SK-N-SH (cell line): Measurements from ENCODE around the gene MMP23B. TPM values are rescaled to one million over a fixed set of nuclear protein-coding genes. Genes with fewer than 3 reads are reported as not detected.
A peak's percentile ranks its signal among the peaks of the same experiment; 100 is the strongest.
"Not testable (repeated sequence)": the region's sequence is repeated elsewhere in the genome, so short reads cannot be mapped to it uniquely, and the experiment has no call there.

ENCODE experiments used
- CTCF ChIA-PET: fragments of 300-600, 350-600 bp; formaldehyde crosslinking; extraction: SDS; loops from one replicate; lab custom pipeline; 2021; lab: Yijun Ruan, JAX
- POLR2A ChIA-PET: fragments of 350-600 bp; sonication (Branson Sonifier 250); formaldehyde crosslinking; extraction: SDS; loops from one replicate; lab custom pipeline; 2020; ENCODE audit warnings: antibody characterized with exemption, inconsistent platforms; lab: Yijun Ruan, JAX
- DNase-seq: peaks from one replicate; pipeline ENCODE4 v3.0.0; 2012
- H2AFZ ChIP-seq: fragments of 200-600 bp; sonication (generic); 2 replicates; pipeline ENCODE4 v1.8.1; 2016; ENCODE audit warnings: antibody characterized with exemption, mild to moderate bottlenecking, low read depth
- H3F3A ChIP-seq: fragments of 200-600 bp; sonication (generic); replicated peaks from 2 replicates; pipeline ENCODE3; 2016; ENCODE audit warnings: antibody characterized with exemption, mild to moderate bottlenecking; ENCODE audit not compliant: insufficient read depth
- H3K27ac ChIP-seq, 2 experiments: fragments of 200-500 bp in 1 of 2; fragments of 200-600 bp in 1 of 2; sonication (Bioruptor generic) in 1 of 2; sonication (generic), shearing (Covaris generic) in 1 of 2; 2 replicates each; pipeline versions ENCODE4 v1.5.1 to v1.6.1; 2014 to 2016; ENCODE audit warnings: low read depth in 2 of 2, inconsistent platforms in 1 of 2, low read length in 1 of 2, mild to moderate bottlenecking in 1 of 2, mixed read lengths in 1 of 2
- H3K27me3 ChIP-seq: fragments of 200-600 bp; sonication (generic), shearing (Covaris generic); 2 replicates; pipeline ENCODE4 v1.6.1; 2016; ENCODE audit warnings: mixed run types; ENCODE audit not compliant: insufficient read depth
- H3K36me3 ChIP-seq, 2 experiments: fragments of 200-500 bp in 1 of 2; fragments of 200-600 bp in 1 of 2; sonication (Bioruptor generic) in 1 of 2; sonication (generic) in 1 of 2; replicated peaks in 1 of 2; 2 replicates each; pipeline versions ENCODE3 to v1.5.1; 2014 to 2016; ENCODE audit warnings: low read length in 1 of 2, mild to moderate bottlenecking in 1 of 2; ENCODE audit not compliant: insufficient read depth in 2 of 2, control insufficient read depth in 1 of 2
- H3K4me1 ChIP-seq, 2 experiments: fragments of 200-500 bp in 1 of 2; fragments of 200-600 bp in 1 of 2; sonication (Bioruptor generic) in 1 of 2; sonication (generic), shearing (Covaris generic) in 1 of 2; 2 replicates each; pipeline versions ENCODE4 v1.5.1 to v1.6.1; 2014 to 2016; ENCODE audit warnings: low read depth in 1 of 2, low read length in 1 of 2, mixed run types in 1 of 2; ENCODE audit not compliant: insufficient read depth in 2 of 2, control insufficient read depth in 1 of 2
- H3K4me2 ChIP-seq: fragments of 200-600 bp; sonication (generic), shearing (Covaris generic); 2 replicates; pipeline ENCODE4 v1.6.1; 2017; ENCODE audit warnings: mixed run types
- H3K4me3 ChIP-seq, 2 experiments: fragments of 200-500 bp in 1 of 2; fragments of 200-600 bp in 1 of 2; sonication (Bioruptor generic) in 1 of 2; sonication (generic), shearing (Covaris generic) in 1 of 2; 2 replicates each; pipeline versions ENCODE4 v1.5.1 to v1.8.1; 2014 to 2016; ENCODE audit warnings: low read depth in 2 of 2, inconsistent platforms in 1 of 2, low read length in 1 of 2, mild to moderate bottlenecking in 1 of 2, mixed read lengths in 1 of 2, moderate library complexity in 1 of 2
- H3K79me2 ChIP-seq: fragments of 200-600 bp; sonication (generic); 2 replicates; pipeline ENCODE4 v1.8.1; 2017; ENCODE audit warnings: mild to moderate bottlenecking; ENCODE audit not compliant: insufficient read depth
- H3K9ac ChIP-seq: fragments of 200-600 bp; sonication (generic); 2 replicates; pipeline ENCODE4 v1.6.1; 2017; ENCODE audit warnings: mixed run types
- H3K9me2 ChIP-seq: fragments of 200-600 bp; sonication (generic); 2 replicates; pipeline ENCODE4 v1.6.1; 2017; ENCODE audit warnings: mixed run types
- H3K9me3 ChIP-seq: fragments of 200-600 bp; sonication (generic); 2 replicates; pipeline ENCODE4 v1.6.1; 2017; ENCODE audit warnings: mixed run types, mild to moderate bottlenecking, moderate library complexity
- H4K20me1 ChIP-seq: fragments of 200-600 bp; sonication (generic); 2 replicates; pipeline ENCODE4 v1.6.1; 2017; ENCODE audit warnings: mild to moderate bottlenecking, mixed run types; ENCODE audit not compliant: insufficient read depth
- EP300 ChIP-seq, 2 experiments: IDR thresholded peaks; 2 replicates each; pipeline versions ENCODE4 v1.4.0 to v1.6.1; 2012; ENCODE audit warnings: borderline replicate concordance in 1 of 2, low read depth in 1 of 2, low read length in 1 of 2
- POLR2AphosphoS5 ChIP-seq: IDR thresholded peaks from 2 replicates; pipeline ENCODE4 v1.6.1; 2012; ENCODE audit warnings: low read depth, low read length
- SIN3A ChIP-seq: IDR thresholded peaks from 2 replicates; pipeline ENCODE4 v1.6.1; 2012; ENCODE audit warnings: low read depth, mild to moderate bottlenecking, low read length, moderate library complexity, borderline replicate concordance
- YY1 ChIP-seq: IDR thresholded peaks from 2 replicates; pipeline ENCODE4 v1.4.0; 2012; ENCODE audit warnings: low read depth, mild to moderate bottlenecking
- WGBS: methylation state at CpG from one replicate; pipeline ENCODE4 v1.1.6; 2017; ENCODE audit warnings: low lambda C conversion rate; 5-methylcytosine and 5-hydroxymethylcytosine counted together
- polyA plus RNA-seq, 3 experiments: library from polyadenylated mRNA; depleted of rRNA; stranded (reverse); fragments of >200 nt; gene quantifications; 2 replicates each; pipeline ENCODE4 v1.2.3, GENCODE V29; 2012

The MMP23B gene
- polyA plus RNA-seq, 1 of the 3 experiments (the other 2 are of a cell fraction), result 1.2 TPM

GRCh38 chr1:1674806-1675205, 42.8 kb downstream of the MMP23B start:
- CTCF ChIA-PET, H3K4me3 ChIP-seq, H3K27me3 ChIP-seq, H2AFZ ChIP-seq, H3K9me2 ChIP-seq, H4K20me1 ChIP-seq, H3K4me1 ChIP-seq, H3K4me2 ChIP-seq, H3F3A ChIP-seq, POLR2A ChIA-PET, DNase-seq, H3K9me3 ChIP-seq, H3K9ac ChIP-seq, H3K27ac ChIP-seq: not testable (repeated sequence)
- WGBS, result 91% methylated on average over 10 of the region's 21 CpGs
- Histone ChIP-seq H3K36me3 (peaks cover 0 to 20% of the 10 kb centered on the region in 2 experiments), H3K79me2 (peaks cover 26% of the 10 kb centered on the region)

- H2AFZ ChIP-seq, CTCF ChIA-PET, H3K9me3 ChIP-seq, H3K4me3 ChIP-seq, H3K4me2 ChIP-seq, H3K4me1 ChIP-seq, DNase-seq, H3K9ac ChIP-seq, H3F3A ChIP-seq, H4K20me1 ChIP-seq, H3K27ac ChIP-seq, POLR2A ChIA-PET, H3K9me2 ChIP-seq, H3K27me3 ChIP-seq: not testable (repeated sequence)
- Histone ChIP-seq H3K36me3 (peaks cover 0 to 18% of the 10 kb centered on the region in 2 experiments), H3K79me2 (peaks cover 30% of the 10 kb centered on the region)
- 93% methylated on average over 8 of the region's 18 CpGs for WGBS
Measured at GRCh38 chr1:1675218-1675617, 43.2 kb downstream of the MMP23B start.

- DNase-seq, H3K9ac ChIP-seq, H2AFZ ChIP-seq, H3K27ac ChIP-seq, H3F3A ChIP-seq, H3K9me2 ChIP-seq, POLR2A ChIA-PET, H3K4me3 ChIP-seq, H3K9me3 ChIP-seq, H4K20me1 ChIP-seq, H3K27me3 ChIP-seq, H3K4me2 ChIP-seq, CTCF ChIA-PET, H3K4me1 ChIP-seq: not testable (repeated sequence)
- Histone ChIP-seq H3K79me2 (peaks cover 38% of the 10 kb centered on the region), H3K36me3 (peaks cover 0 to 13% of the 10 kb centered on the region in 2 experiments)
- WGBS, result 100% methylated on average over 1 of the region's 21 CpGs
Measured at GRCh38 chr1:1676087-1676486, 44.1 kb downstream of the MMP23B start.

- Histone ChIP-seq H3K36me3 (no peaks in the 10 kb centered on the region), H3K27ac (no peak overlapping the region), H3K79me2 (peaks cover 55% of the 10 kb centered on the region), H3K4me2 (no peak overlapping the region), H3F3A (no peaks in the 10 kb centered on the region), H3K9me2 (no peaks in the 10 kb centered on the region), H3K9me3 (no peaks in the 10 kb centered on the region), H3K9ac (no peak overlapping the region), H3K4me3 (no peak overlapping the region), H4K20me1 (0 out of 2 replicates have a peak, but pooled peaks cover 11% of the 10 kb centered on the region), H3K27me3 (no peaks in the 10 kb centered on the region), H3K4me1 (no peaks in the 10 kb centered on the region; a peak in 1 of 4 replicates), H2AFZ (no peak overlapping the region)
- 96% methylated on average over 39 of the region's 39 CpGs for WGBS
- no peak for TF ChIP-seq EP300 (IDR thresholded peaks at IDR 0.05; ENCODE audit: borderline replicate concordance in 1 of 2, low read depth in 1 of 2, low read length in 1 of 2)
- TF ChIP-seq YY1, result no peak
- no peak for TF ChIP-seq SIN3A
- TF ChIP-seq POLR2AphosphoS5, result no peak
- CTCF ChIA-PET, result interaction anchor here (1.0 to 1.3 kb wide), 2 partner anchors 12 to 94 kb away, joined by 4 to 7 read pairs; no protein-coding TSS in a partner anchor
- DNase-seq, result peak; percentile 20
- POLR2A ChIA-PET, result no interaction called here
Measured at GRCh38 chr1:1677718-1678580, 46.0 kb downstream of the MMP23B start.
